IMR-90 (cell line): ENCODE data around the gene COL28A1. TPM values are rescaled to one million over a fixed set of nuclear protein-coding genes. Genes with fewer than 3 reads are reported as not detected.

Experiments used
- ATAC-seq: fragments of 200-7000 bp; cut with Tn5 transposase; 2 replicates; pipeline ENCODE4 v1.9.1; 2020; ENCODE audit warnings: low read depth, mild to moderate bottlenecking, moderate library complexity
- BruUV-seq: library from RNA; stranded (reverse); fragments of 400-500 nt; replicated peaks from 2 replicates; lab custom pipeline; 2021; lab: Mats Ljungman, UMichigan
- CTCF ChIA-PET: fragments of 300-600 bp; formaldehyde crosslinking; extraction: SDS; loops from one replicate; lab custom pipeline; 2021; ENCODE audit warnings: antibody characterized with exemption; lab: Yijun Ruan, JAX
- POLR2A ChIA-PET: fragments of 300-600 bp; sonication (Branson Sonifier 250); formaldehyde crosslinking; loops from one replicate; lab custom pipeline; 2022; ENCODE audit warnings: antibody characterized with exemption; ENCODE audit not compliant: unreplicated experiment; lab: Charles Lee
- DNase-seq: peaks from one replicate; pipeline ENCODE4 v3.0.0; 2013
- H2AFZ ChIP-seq: replicated peaks from 2 replicates; pipeline ENCODE3; 2013; ENCODE audit warnings: low read length, mild to moderate bottlenecking; ENCODE audit not compliant: poor library complexity
- H2AK5ac ChIP-seq: 2 replicates; pipeline ENCODE4 v1.6.1; 2013; ENCODE audit warnings: low read depth, low read length, inconsistent platforms
- H2AK9ac ChIP-seq: replicated peaks from 2 replicates; pipeline ENCODE3; 2013; ENCODE audit warnings: mild to moderate bottlenecking, low read depth, low read length, moderate library complexity; ENCODE audit not compliant: poor library complexity
- H2BK120ac ChIP-seq: 2 replicates; pipeline ENCODE4 v1.6.1; 2013; ENCODE audit warnings: low read depth, low read length, inconsistent platforms
- H2BK15ac ChIP-seq: 3 replicates; pipeline ENCODE4 v1.6.1; 2013; ENCODE audit warnings: low read depth, low read length, inconsistent platforms
- H2BK20ac ChIP-seq: 2 replicates; pipeline ENCODE4 v1.6.1; 2013; ENCODE audit warnings: low read depth, mild to moderate bottlenecking, inconsistent platforms, low read length, moderate library complexity
- H2BK5ac ChIP-seq: 2 replicates; pipeline ENCODE4 v1.6.1; 2013; ENCODE audit warnings: mild to moderate bottlenecking, low read depth, low read length, inconsistent platforms; ENCODE audit not compliant: poor library complexity, severe bottlenecking
- H3K14ac ChIP-seq: replicated peaks from 2 replicates; pipeline ENCODE4 v1.6.1; 2013; ENCODE audit warnings: low read depth, low read length, inconsistent platforms
- H3K18ac ChIP-seq: 2 replicates; pipeline ENCODE4 v1.6.1; 2013; ENCODE audit warnings: low read depth, low read length, control low read depth
- H3K23ac ChIP-seq: 2 replicates; pipeline ENCODE4 v1.6.1; 2013; ENCODE audit warnings: low read depth, low read length, inconsistent platforms
- H3K27ac ChIP-seq: 2 replicates; pipeline ENCODE4 v1.5.1; 2013; ENCODE audit warnings: mild to moderate bottlenecking, control low read depth, low read length; ENCODE audit not compliant: insufficient read depth
- H3K27me3 ChIP-seq: 2 replicates; pipeline ENCODE4 v1.6.1; 2013; ENCODE audit warnings: low read length; ENCODE audit not compliant: control insufficient read depth, insufficient read depth
- H3K36me3 ChIP-seq: 2 replicates; pipeline ENCODE4 v1.6.1; 2013; ENCODE audit warnings: low read length, mixed read lengths; ENCODE audit not compliant: control insufficient read depth, insufficient read depth
- H3K4ac ChIP-seq: 2 replicates; pipeline ENCODE4 v1.6.1; 2013; ENCODE audit warnings: low read depth, low read length, inconsistent platforms
- H3K4me1 ChIP-seq: 2 replicates; pipeline ENCODE4 v1.6.1; 2013; ENCODE audit warnings: low read length, mixed read lengths; ENCODE audit not compliant: control insufficient read depth, insufficient read depth
- H3K4me2 ChIP-seq: 2 replicates; pipeline ENCODE4 v1.6.1; 2013; ENCODE audit warnings: low read depth, mild to moderate bottlenecking, control low read depth, low read length, moderate library complexity
- H3K4me3 ChIP-seq: 2 replicates; pipeline ENCODE4 v1.5.1; 2013; ENCODE audit warnings: low read depth, mild to moderate bottlenecking, control low read depth, low read length, moderate library complexity; ENCODE audit not compliant: insufficient read depth
- H3K56ac ChIP-seq: 2 replicates; pipeline ENCODE4 v1.6.1; 2013; ENCODE audit warnings: low read length, inconsistent platforms; ENCODE audit not compliant: insufficient read depth; ENCODE audit errors: extremely low read depth
- H3K79me1 ChIP-seq, 2 experiments: 2 replicates each; pipeline ENCODE4 v1.6.1; 2013; ENCODE audit warnings: low read length in 2 of 2, inconsistent platforms in 1 of 2, low read depth in 1 of 2
- H3K9ac ChIP-seq: 2 replicates; pipeline ENCODE4 v1.6.1; 2013; ENCODE audit warnings: low read depth, low read length, control low read depth
- H3K9me1 ChIP-seq: 2 replicates; pipeline ENCODE4 v1.6.1; 2013; ENCODE audit warnings: low read length, inconsistent platforms; ENCODE audit not compliant: insufficient read depth
- H3K9me3 ChIP-seq: 2 replicates; pipeline ENCODE4 v1.6.1; 2013; ENCODE audit warnings: low read length; ENCODE audit not compliant: control insufficient read depth, insufficient read depth
- H4K20me1 ChIP-seq: 2 replicates; pipeline ENCODE4 v1.6.1; 2013; ENCODE audit warnings: low read length, inconsistent platforms; ENCODE audit not compliant: insufficient read depth
- H4K5ac ChIP-seq: 2 replicates; pipeline ENCODE4 v1.6.1; 2013; ENCODE audit warnings: mild to moderate bottlenecking, low read depth, low read length, control low read depth
- H4K8ac ChIP-seq, 2 experiments: 2 replicates each; pipeline ENCODE4 v1.6.1; 2013; ENCODE audit warnings: low read depth in 2 of 2, low read length in 2 of 2, control low read depth in 1 of 2, inconsistent platforms in 1 of 2
- H4K91ac ChIP-seq: 2 replicates; pipeline ENCODE4 v1.6.1; 2013; ENCODE audit warnings: low read depth, low read length, inconsistent platforms; ENCODE audit not compliant: insufficient read depth
- CEBPB ChIP-seq: IDR thresholded peaks from 2 replicates; pipeline ENCODE4 v1.6.1; 2012; ENCODE audit warnings: low read depth, low read length, improper control_type of control experiment
- CHD1 ChIP-seq: IDR thresholded peaks from 2 replicates; pipeline ENCODE4 v1.6.1; 2012; ENCODE audit warnings: low read depth, low read length, improper control_type of control experiment
- FOS ChIP-seq: fragments of 150-350 bp; IDR thresholded peaks from 2 replicates; pipeline ENCODE4 v1.6.1; 2016; ENCODE audit warnings: low read depth, low read length
- MAZ ChIP-seq: IDR thresholded peaks from 2 replicates; pipeline ENCODE4 v1.6.1; 2012; ENCODE audit warnings: low read depth, mild to moderate bottlenecking, low read length, improper control_type of control experiment, moderate library complexity, borderline replicate concordance
- MXI1 ChIP-seq: IDR thresholded peaks from 2 replicates; pipeline ENCODE4 v1.6.1; 2012; ENCODE audit warnings: low read depth, mild to moderate bottlenecking, low read length, moderate library complexity, borderline replicate concordance
- RAD21 ChIP-seq: IDR thresholded peaks from 2 replicates; pipeline ENCODE4 v1.6.1; 2012; ENCODE audit warnings: low read length, improper control_type of control experiment
- RCOR1 ChIP-seq: IDR thresholded peaks from 2 replicates; pipeline ENCODE4 v1.6.1; 2012; ENCODE audit warnings: mild to moderate bottlenecking, low read length, improper control_type of control experiment; ENCODE audit not compliant: insufficient replicate concordance
- SMC3 ChIP-seq: fragments of 150-350 bp; IDR thresholded peaks from 2 replicates; pipeline ENCODE4 v1.6.1; 2016; ENCODE audit warnings: low read depth, mild to moderate bottlenecking, antibody characterized with exemption, low read length, moderate library complexity
- WGBS, 2 experiments: methylation state at CpG; one replicate each; pipeline versions ENCODE4 v1.1.5 to v1.1.7; 2013; ENCODE audit warnings: missing lambda C conversion rate in 2 of 2; ENCODE audit not compliant: insufficient read length in 1 of 2; ENCODE audit errors: extremely low coverage in 2 of 2; 5-methylcytosine and 5-hydroxymethylcytosine counted together
- dilution Hi-C: fragments of 300-500 bp; cut with HindIII; formaldehyde crosslinking; loops from one replicate; pipeline ENCODE4 v1.14.3; 2018; ENCODE audit warnings: low sequenced_read_pairs; ENCODE audit not compliant: unreplicated experiment
- in situ Hi-C: fragments of 300-500 bp; cut with MboI; formaldehyde crosslinking; loops from 3 replicates; pipeline ENCODE4 v1.14.3; 2019; ENCODE audit warnings: low sequenced_read_pairs, inconsistent platforms, mixed read lengths
- intact Hi-C: fragments of 100-400 bp; cut with micrococcal nuclease; formaldehyde crosslinking; loops from 2 replicates; pipeline ENCODE4 v1.10.0; 2022
- polyA plus RNA-seq, 3 experiments: library from polyadenylated mRNA; depleted of rRNA; stranded (reverse); fragments of >200 nt; gene quantifications; 2 replicates each; pipeline ENCODE4 v1.2.3, GENCODE V29; 2012; ENCODE audit warnings: low replicate concordance in 1 of 3
- total RNA-seq: library from RNA; depleted of rRNA; stranded (reverse); fragments of >200 nt; gene quantifications from 2 replicates; pipeline ENCODE4 v1.2.3, GENCODE V29; 2012
- TF ChIP-seq, protein P1 (sequence below): conservative IDR thresholded peaks from 2 replicates; pipeline ENCODE4 v1.5.1; 2012; ENCODE audit warnings: mild to moderate bottlenecking, low read depth, low read length, improper control_type of control experiment

Gene COL28A1
- total and polyA plus RNA-seq, 2 of the 4 experiments (the other 2 are of a cell fraction) = under 0.01 to 0.05 TPM

DNA sequence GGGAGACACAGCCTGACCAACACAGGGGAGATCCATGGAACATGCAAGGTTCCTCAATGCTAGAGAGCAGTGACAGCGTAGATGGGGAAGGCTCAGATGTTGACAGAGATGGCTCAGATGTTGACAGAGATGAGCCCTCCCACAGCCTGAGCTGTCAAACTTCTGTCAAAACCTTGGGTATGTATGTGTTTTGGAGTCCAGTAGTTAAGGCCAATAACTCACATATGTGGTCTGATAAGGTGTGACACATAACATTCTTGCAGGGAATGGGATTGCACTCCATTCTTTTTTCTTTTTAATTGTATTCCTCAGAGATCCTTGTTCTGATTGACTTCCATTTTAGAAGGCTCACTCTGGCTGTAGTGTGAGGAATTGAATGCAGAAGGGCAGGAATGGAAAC lies 217.1 kb downstream of the COL28A1 start:
- no peak overlapping the region for H2AK9ac ChIP-seq
- H3K9me1 ChIP-seq = no peaks in the 10 kb centered on the region
- ChIA-PET CTCF (no interaction called here), POLR2A (no interaction called here)
- intact Hi-C loops = no loop called here
- no peak overlapping the region for H3K4ac ChIP-seq
- no peak overlapping the region for H3K27ac ChIP-seq
- no peak for DNase-seq
- H2BK15ac ChIP-seq = no peak overlapping the region
- no peak overlapping the region for H2AFZ ChIP-seq
- no peak overlapping the region for H2BK120ac ChIP-seq
- dilution Hi-C loops = no loop called here
- H2BK20ac ChIP-seq = no peak overlapping the region
- no peak overlapping the region for H3K4me3 ChIP-seq
- TF ChIP-seq CEBPB (no peak), FOS (no peak), MXI1 (no peak), MAZ (no peak), RAD21 (no peak), CHD1 (no peak), SMC3 (no peak), RCOR1 (no peak)
- TF ChIP-seq, protein P1, sequence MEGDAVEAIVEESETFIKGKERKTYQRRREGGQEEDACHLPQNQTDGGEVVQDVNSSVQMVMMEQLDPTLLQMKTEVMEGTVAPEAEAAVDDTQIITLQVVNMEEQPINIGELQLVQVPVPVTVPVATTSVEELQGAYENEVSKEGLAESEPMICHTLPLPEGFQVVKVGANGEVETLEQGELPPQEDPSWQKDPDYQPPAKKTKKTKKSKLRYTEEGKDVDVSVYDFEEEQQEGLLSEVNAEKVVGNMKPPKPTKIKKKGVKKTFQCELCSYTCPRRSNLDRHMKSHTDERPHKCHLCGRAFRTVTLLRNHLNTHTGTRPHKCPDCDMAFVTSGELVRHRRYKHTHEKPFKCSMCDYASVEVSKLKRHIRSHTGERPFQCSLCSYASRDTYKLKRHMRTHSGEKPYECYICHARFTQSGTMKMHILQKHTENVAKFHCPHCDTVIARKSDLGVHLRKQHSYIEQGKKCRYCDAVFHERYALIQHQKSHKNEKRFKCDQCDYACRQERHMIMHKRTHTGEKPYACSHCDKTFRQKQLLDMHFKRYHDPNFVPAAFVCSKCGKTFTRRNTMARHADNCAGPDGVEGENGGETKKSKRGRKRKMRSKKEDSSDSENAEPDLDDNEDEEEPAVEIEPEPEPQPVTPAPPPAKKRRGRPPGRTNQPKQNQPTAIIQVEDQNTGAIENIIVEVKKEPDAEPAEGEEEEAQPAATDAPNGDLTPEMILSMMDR = no peak
- no TSS peak for BruUV-seq
- no peak overlapping the region for H3K9ac ChIP-seq
- no peaks in the 10 kb centered on the region for H3K27me3 ChIP-seq
- H2BK5ac ChIP-seq = no peak overlapping the region
- H3K56ac ChIP-seq = no peak overlapping the region
- no peak overlapping the region for H3K18ac ChIP-seq
- in situ Hi-C loops = no loop called here
- no peaks in the 10 kb centered on the region for H4K20me1 ChIP-seq
- no peaks in the 10 kb centered on the region for H3K36me3 ChIP-seq
- no peak overlapping the region for H3K14ac ChIP-seq
- H4K8ac ChIP-seq = no peak overlapping the region
- H4K5ac ChIP-seq = no peak overlapping the region
- ATAC-seq = no peak
- H3K23ac ChIP-seq = no peak overlapping the region
- no peaks in the 10 kb centered on the region for H3K79me1 ChIP-seq
- H3K4me2 ChIP-seq = no peak overlapping the region
- H2AK5ac ChIP-seq = no peak overlapping the region
- no peaks in the 10 kb centered on the region for H3K9me3 ChIP-seq
- no CpG with 5 or more reads among the region's 1 CpG for WGBS, 2 experiments
- no peak overlapping the region for H4K91ac ChIP-seq
- H3K4me1 ChIP-seq = no peaks in the 10 kb centered on the region
